H9 (cell line): ENCODE measurements around the gene TFF1. TPM values are rescaled to one million over a fixed set of nuclear protein-coding genes. Genes with fewer than 3 reads are reported as not detected.

Experiments
- DNase-seq: peaks from one replicate; pipeline ENCODE4 v3.0.0-alpha.2; 2017
- H2AFZ ChIP-seq: one replicate; pipeline ENCODE4 v1.6.1; 2013; ENCODE audit warnings: mild to moderate bottlenecking, low read length, control low read depth, moderate library complexity
- H2AK5ac ChIP-seq: 2 replicates; pipeline ENCODE4 v1.6.1; 2013; ENCODE audit warnings: low read length, control low read depth, mixed read lengths; ENCODE audit not compliant: insufficient read length
- H2BK120ac ChIP-seq: one replicate; pipeline ENCODE4 v1.6.1; 2013; ENCODE audit warnings: low read depth, mild to moderate bottlenecking, low read length, control low read depth, inconsistent platforms; ENCODE audit not compliant: poor library complexity, severe bottlenecking
- H2BK12ac ChIP-seq: 2 replicates; pipeline ENCODE4 v1.6.1; 2013; ENCODE audit warnings: low read length, control low read depth, mixed read lengths, low read depth; ENCODE audit not compliant: insufficient read length
- H2BK15ac ChIP-seq: 2 replicates; pipeline ENCODE4 v1.6.1; 2013; ENCODE audit warnings: low read depth, low read length, control low read depth
- H2BK20ac ChIP-seq: one replicate; pipeline ENCODE4 v1.6.1; 2013; ENCODE audit warnings: low read depth, mild to moderate bottlenecking, low read length, control low read depth, inconsistent platforms; ENCODE audit not compliant: poor library complexity, severe bottlenecking
- H2BK5ac ChIP-seq: 2 replicates; pipeline ENCODE4 v1.6.1; 2013; ENCODE audit warnings: low read length, control low read depth, mixed read lengths; ENCODE audit not compliant: insufficient read length
- H3K14ac ChIP-seq: 2 replicates; pipeline ENCODE4 v1.6.1; 2013; ENCODE audit warnings: low read length, control low read depth; ENCODE audit not compliant: insufficient read depth
- H3K18ac ChIP-seq: 2 replicates; pipeline ENCODE4 v1.6.1; 2013; ENCODE audit warnings: low read depth, mild to moderate bottlenecking, mixed read lengths, low read length, control low read depth; ENCODE audit not compliant: insufficient read length
- H3K23ac ChIP-seq: 2 replicates; pipeline ENCODE4 v1.6.1; 2013; ENCODE audit warnings: low read length, control low read depth, mixed read lengths, low read depth; ENCODE audit not compliant: insufficient read length
- H3K23me2 ChIP-seq: 2 replicates; pipeline ENCODE4 v1.6.1; 2013; ENCODE audit warnings: low read depth, mild to moderate bottlenecking, mixed read lengths, low read length, control low read depth; ENCODE audit not compliant: insufficient read length, poor library complexity, severe bottlenecking
- H3K27ac ChIP-seq: 2 replicates; pipeline ENCODE4 v1.5.1; 2013; ENCODE audit warnings: low read length, control low read depth, mixed read lengths, low read depth; ENCODE audit not compliant: insufficient read length
- H3K27me3 ChIP-seq: 2 replicates; pipeline ENCODE4 v1.6.1; 2013; ENCODE audit warnings: low read length, control low read depth, inconsistent platforms; ENCODE audit not compliant: insufficient read depth
- H3K4ac ChIP-seq: 2 replicates; pipeline ENCODE4 v1.6.1; 2013; ENCODE audit warnings: low read depth, mild to moderate bottlenecking, control low read depth, inconsistent platforms, low read length, moderate library complexity
- H3K4me1 ChIP-seq: 2 replicates; pipeline ENCODE4 v1.6.1; 2013; ENCODE audit warnings: low read length, control low read depth, inconsistent platforms; ENCODE audit not compliant: insufficient read depth
- H3K4me2 ChIP-seq: 2 replicates; pipeline ENCODE4 v1.6.1; 2013; ENCODE audit warnings: low read length, control low read depth, mixed read lengths; ENCODE audit not compliant: insufficient read length, insufficient read depth
- H3K56ac ChIP-seq: 2 replicates; pipeline ENCODE4 v1.6.1; 2013; ENCODE audit warnings: low read depth, mild to moderate bottlenecking, mixed read lengths, low read length, control low read depth; ENCODE audit not compliant: insufficient read length
- H3K79me1 ChIP-seq: 2 replicates; pipeline ENCODE4 v1.6.1; 2013; ENCODE audit warnings: low read depth, mild to moderate bottlenecking, moderate library complexity, low read length, control low read depth, inconsistent platforms; ENCODE audit not compliant: insufficient read depth, poor library complexity, severe bottlenecking
- H3K79me2 ChIP-seq: 2 replicates; pipeline ENCODE4 v1.6.1; 2013; ENCODE audit warnings: low read length, control low read depth, inconsistent platforms; ENCODE audit not compliant: insufficient read depth
- H3K9ac ChIP-seq: 2 replicates; pipeline ENCODE4 v1.6.1; 2013; ENCODE audit warnings: low read length, control low read depth, mixed read lengths; ENCODE audit not compliant: insufficient read length; ENCODE audit errors: extremely low read depth
- H3K9me3 ChIP-seq: one replicate; pipeline ENCODE4 v1.6.1; 2013; ENCODE audit warnings: low read depth, low read length, inconsistent platforms; ENCODE audit not compliant: control insufficient read depth
- H3T11ph ChIP-seq: one replicate; pipeline ENCODE4 v1.6.1; 2013; ENCODE audit warnings: mild to moderate bottlenecking, low read length, control low read depth, inconsistent platforms
- H4K20me1 ChIP-seq: one replicate; pipeline ENCODE4 v1.6.1; 2013; ENCODE audit not compliant: control insufficient read depth, insufficient read length, insufficient read depth
- H4K5ac ChIP-seq: 2 replicates; pipeline ENCODE4 v1.6.1; 2013; ENCODE audit warnings: low read depth, mild to moderate bottlenecking, mixed read lengths, low read length, control low read depth; ENCODE audit not compliant: insufficient read length
- H4K8ac ChIP-seq: replicated peaks from 2 replicates; pipeline ENCODE4 v1.6.1; 2013; ENCODE audit warnings: low read length, control low read depth, mixed read lengths, low read depth; ENCODE audit not compliant: insufficient read length
- H4K91ac ChIP-seq: 2 replicates; pipeline ENCODE4 v1.6.1; 2013; ENCODE audit warnings: low read depth, mild to moderate bottlenecking, moderate library complexity, mixed read lengths, low read length, control low read depth; ENCODE audit not compliant: insufficient read length
- H3K27ac Mint-ChIP-seq, 3 experiments: 2 replicates in 2 of 3; 3 replicates in 1 of 3; pipeline ENCODE4 v1.8.0; 2020 to 2021; ENCODE audit warnings: mixed read lengths in 3 of 3, mild to moderate bottlenecking in 1 of 3, moderate library complexity in 1 of 3
- H3K27me3 Mint-ChIP-seq: 2 replicates; pipeline ENCODE4 v1.8.0; 2021; ENCODE audit warnings: low read depth, mild to moderate bottlenecking, moderate library complexity, mixed read lengths
- H3K36me3 Mint-ChIP-seq, 3 experiments: 2 replicates in 2 of 3; 3 replicates in 1 of 3; pipeline ENCODE4 v1.8.0; 2020 to 2021; ENCODE audit warnings: low read depth in 3 of 3, mixed read lengths in 3 of 3; ENCODE audit not compliant: insufficient read depth in 1 of 3
- H3K4me1 Mint-ChIP-seq, 2 experiments: 2 replicates each; pipeline ENCODE4 v1.8.0; 2020; ENCODE audit warnings: mixed read lengths in 2 of 2
- H3K4me3 Mint-ChIP-seq, 2 experiments: 2 replicates in 1 of 2; 3 replicates in 1 of 2; pipeline ENCODE4 v1.8.0; 2020 to 2021; ENCODE audit warnings: mild to moderate bottlenecking in 2 of 2, mixed read lengths in 2 of 2, moderate library complexity in 1 of 2
- H3K9me3 Mint-ChIP-seq, 2 experiments: 2 replicates in 1 of 2; 3 replicates in 1 of 2; pipeline ENCODE4 v1.8.0; 2020; ENCODE audit warnings: mild to moderate bottlenecking in 2 of 2, mixed read lengths in 2 of 2, moderate library complexity in 1 of 2
- CTCF ChIP-seq: fragments of 200-600 bp; sonication (generic); conservative IDR thresholded peaks from 3 replicates; pipeline ENCODE4 v1.8.0; 2021; ENCODE audit warnings: antibody characterized with exemption, mild to moderate bottlenecking
- WGBS: extraction: QIAGEN DNeasy Blood & Tissue Kit; methylation state at CpG from one replicate; pipeline ENCODE4 v1.1.7; 2013; ENCODE audit warnings: missing lambda C conversion rate, low lambda C conversion rate, mixed read lengths; ENCODE audit not compliant: insufficient read length; ENCODE audit errors: extremely low coverage; 5-methylcytosine and 5-hydroxymethylcytosine counted together
- total RNA-seq: library from RNA; stranded (reverse); gene quantifications from 2 replicates; pipeline ENCODE4 v1.2.1, GENCODE V29; 2021

Gene TFF1
- total RNA-seq, 1 experiment from 2014 or later = not detected

- DNase-seq = no peak
- Histone ChIP-seq H3K18ac (no peak overlapping the region), H2AFZ (no peak overlapping the region), H2AK5ac (no peak overlapping the region), H3K79me2 (no peaks in the 10 kb centered on the region), H2BK5ac (no peak overlapping the region), H4K91ac (no peak overlapping the region), H4K8ac (no peak overlapping the region), H3K27me3 (no peaks in the 10 kb centered on the region), H3K4me1 (no peaks in the 10 kb centered on the region), H3K56ac (no peak overlapping the region), H3K9ac (no peak overlapping the region), H2BK120ac (no peak overlapping the region), H3K14ac (no peak overlapping the region), H3K79me1 (no peaks in the 10 kb centered on the region), H3K23ac (no peak overlapping the region), H3K4ac (no peak overlapping the region), H2BK12ac (no peak overlapping the region), H4K5ac (no peak overlapping the region), H2BK20ac (no peak overlapping the region), H3K27ac (no peak overlapping the region), H3K4me2 (no peak overlapping the region), H3K9me3 (no peaks in the 10 kb centered on the region), H4K20me1 (no peaks in the 10 kb centered on the region), H2BK15ac (no peak overlapping the region), H3K23me2 (no peaks in the 10 kb centered on the region), H3T11ph (no peak overlapping the region)
- H3K4me1 Mint-ChIP-seq = no peaks in the 10 kb centered on the region
- no peak overlapping the region for H3K4me3 Mint-ChIP-seq
- TF ChIP-seq CTCF = no peak
- no peaks in the 10 kb centered on the region; a peak in 1 of 5 replicates for H3K9me3 Mint-ChIP-seq
- H3K27me3 Mint-ChIP-seq = peaks cover 4% of the 10 kb centered on the region
- H3K27ac Mint-ChIP-seq = no peak overlapping the region
- H3K36me3 Mint-ChIP-seq = no peaks in the 10 kb centered on the region; a peak in 1 of 7 replicates
- WGBS = no CpG with 5 or more reads among the region's 30 CpGs
Observed at GRCh38 chr21:42347601-42348327, 18.6 kb downstream of the TFF1 start.
